ENCODE measurements around the gene SERINC3.

SERINC3 gene

DNA sequence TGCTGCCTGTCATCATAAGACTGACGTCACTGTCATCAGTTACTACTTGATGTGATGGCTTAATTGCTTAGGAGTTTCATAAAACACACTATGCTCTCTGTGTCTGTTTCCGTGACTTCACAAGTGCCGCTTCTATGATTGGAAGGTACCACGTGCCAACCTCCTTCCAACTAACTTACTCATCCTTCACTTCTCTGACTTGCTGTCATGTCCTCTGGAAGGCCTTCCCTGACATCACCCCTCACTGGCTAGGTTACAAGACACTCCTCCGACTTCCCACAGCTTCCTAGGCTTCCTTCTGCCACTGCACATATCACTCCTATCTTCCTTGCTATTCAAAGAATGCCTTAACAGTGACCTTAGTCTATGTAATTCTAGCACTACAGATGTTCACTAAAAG is 20.4 kb downstream of the SERINC3 start:
- no peaks in the 10 kb centered on the region; the same call in 1 of the 2 replicates for H3K36me3 ChIP-seq (replicated peaks; ENCODE audit: insufficient read depth, low read length)
- no peaks in the 10 kb centered on the region for H3K9me3 ChIP-seq (replicated peaks; ENCODE audit: insufficient read depth, low read length)
- no peak overlapping the region for H3K4me2 ChIP-seq (ENCODE audit: low read depth, low read length)
- H3K4me1 ChIP-seq (ENCODE audit: low read length) = no peaks in the 10 kb centered on the region
- no peaks in the 10 kb centered on the region for H3F3A ChIP-seq (ENCODE audit: insufficient read depth, low read length)
- no peak overlapping the region for H3K27ac ChIP-seq (ENCODE audit: low read length)
- H3K9me2 ChIP-seq (replicated peaks; ENCODE audit: insufficient read depth, low read length) = no peaks in the 10 kb centered on the region
- H3K27me3 ChIP-seq (replicated peaks; ENCODE audit: insufficient read depth, low read length) = no peaks in the 10 kb centered on the region
- H4K20me1 ChIP-seq (ENCODE audit: insufficient read depth, low read length) = no peaks in the 10 kb centered on the region
- H3K4me3 ChIP-seq (ENCODE audit: low read length) = no peak overlapping the region
- H3K9ac ChIP-seq (ENCODE audit: low read length) = no peak overlapping the region
- TF ChIP-seq EZH2phosphoT487 (IDR thresholded peaks at IDR 0.05; ENCODE audit: low read length) = no peak
- no peak for TF ChIP-seq CTCF (IDR thresholded peaks at IDR 0.05; ENCODE audit: low read length)
- TF ChIP-seq EZH2 (optimal IDR thresholded peaks at IDR 0.05; ENCODE audit: low read depth, low read length) = no peak
- DNase-seq = no peak
- H2AFZ ChIP-seq (ENCODE audit: low read length) = no peak overlapping the region
- H3K79me2 ChIP-seq (ENCODE audit: low read length) = no peaks in the 10 kb centered on the region

DNA sequence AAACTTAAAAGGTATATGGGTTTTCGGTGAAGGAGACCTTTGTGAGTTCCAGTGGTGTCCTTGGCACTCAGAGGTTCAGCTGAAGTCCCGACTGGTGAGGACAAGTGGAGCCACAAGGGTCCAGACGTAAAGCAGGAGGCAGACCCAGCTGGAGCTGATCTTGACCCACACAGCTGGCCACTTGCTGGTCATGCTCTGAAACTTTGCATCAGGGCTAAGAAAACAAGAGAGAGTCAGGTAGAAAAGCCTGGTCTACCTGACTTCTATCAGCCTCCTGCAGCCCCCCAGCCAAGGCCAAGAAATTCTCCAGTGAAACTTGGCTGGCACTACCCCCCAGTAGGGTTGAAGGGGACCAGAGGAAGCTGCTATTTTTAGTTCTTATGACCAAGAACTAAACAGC is 21.6 kb downstream of the SERINC3 start:
- peaks cover 3% of the 10 kb centered on the region; the same call in 1 of the 2 replicates for H3K36me3 ChIP-seq (replicated peaks; ENCODE audit: insufficient read depth, low read length)

DNA sequence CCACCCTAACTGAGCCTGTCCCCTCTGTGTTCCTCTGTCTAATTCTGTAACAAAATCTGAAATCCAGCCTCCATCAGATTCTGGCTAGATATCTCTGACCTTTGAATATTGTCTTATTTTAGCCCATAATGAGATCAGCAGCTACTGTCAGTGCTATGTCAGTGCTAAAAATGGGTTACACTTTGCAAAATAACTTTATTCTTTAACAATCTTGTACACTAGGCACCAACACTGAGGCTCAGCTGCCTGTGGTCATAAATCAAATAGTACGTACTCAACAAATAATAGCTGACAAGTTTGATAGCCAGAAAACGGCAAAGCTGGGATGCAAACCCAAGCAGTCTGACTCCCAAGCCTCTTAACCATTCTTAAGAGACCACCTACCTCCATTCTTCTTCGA is 24.1 kb downstream of the SERINC3 start:
- no peaks in the 10 kb centered on the region for H3K4me1 ChIP-seq (ENCODE audit: low read length)
- no peak overlapping the region for H2AFZ ChIP-seq (ENCODE audit: low read length)
- no peaks in the 10 kb centered on the region for H3K27me3 ChIP-seq (replicated peaks; ENCODE audit: insufficient read depth, low read length)
- no peaks in the 10 kb centered on the region for H3K79me2 ChIP-seq (ENCODE audit: low read length)
- H3K9ac ChIP-seq (ENCODE audit: low read length) = no peak overlapping the region
- TF ChIP-seq EZH2 (optimal IDR thresholded peaks at IDR 0.05; ENCODE audit: low read depth, low read length) (no peak), CTCF (IDR thresholded peaks at IDR 0.05; ENCODE audit: low read length) (no peak), EZH2phosphoT487 (IDR thresholded peaks at IDR 0.05; ENCODE audit: low read length) (no peak)
- no peaks in the 10 kb centered on the region for H3F3A ChIP-seq (ENCODE audit: insufficient read depth, low read length)
- H3K36me3 ChIP-seq (replicated peaks; ENCODE audit: insufficient read depth, low read length) = peaks cover 3% of the 10 kb centered on the region; the same call in 1 of the 2 replicates
- no peak overlapping the region for H3K4me2 ChIP-seq (ENCODE audit: low read depth, low read length)
- H3K4me3 ChIP-seq (ENCODE audit: low read length) = no peak overlapping the region
- H3K9me3 ChIP-seq (replicated peaks; ENCODE audit: insufficient read depth, low read length) = no peaks in the 10 kb centered on the region
- no peaks in the 10 kb centered on the region for H3K9me2 ChIP-seq (replicated peaks; ENCODE audit: insufficient read depth, low read length)
- H3K27ac ChIP-seq (ENCODE audit: low read length) = no peak overlapping the region
- no peaks in the 10 kb centered on the region for H4K20me1 ChIP-seq (ENCODE audit: insufficient read depth, low read length)
- DNase-seq = no peak

More for the DNA sequence above, 21.6 kb downstream of the SERINC3 start:
- Histone ChIP-seq H3K27ac (ENCODE audit: low read length) (no peak overlapping the region), H3K4me3 (ENCODE audit: low read length) (no peak overlapping the region), H3K9me3 (replicated peaks; ENCODE audit: insufficient read depth, low read length) (no peaks in the 10 kb centered on the region), H4K20me1 (ENCODE audit: insufficient read depth, low read length) (no peaks in the 10 kb centered on the region), H2AFZ (ENCODE audit: low read length) (no peak overlapping the region), H3K9me2 (replicated peaks; ENCODE audit: insufficient read depth, low read length) (no peaks in the 10 kb centered on the region), H3K4me2 (ENCODE audit: low read depth, low read length) (no peak overlapping the region), H3K79me2 (ENCODE audit: low read length) (no peaks in the 10 kb centered on the region), H3K4me1 (ENCODE audit: low read length) (no peaks in the 10 kb centered on the region), H3F3A (ENCODE audit: insufficient read depth, low read length) (no peaks in the 10 kb centered on the region), H3K27me3 (replicated peaks; ENCODE audit: insufficient read depth, low read length) (no peaks in the 10 kb centered on the region), H3K9ac (ENCODE audit: low read length) (no peak overlapping the region)
- DNase-seq = no peak
- no peak for TF ChIP-seq EZH2 (optimal IDR thresholded peaks at IDR 0.05; ENCODE audit: low read depth, low read length)
- no peak for TF ChIP-seq CTCF (IDR thresholded peaks at IDR 0.05; ENCODE audit: low read length)
- no peak for TF ChIP-seq EZH2phosphoT487 (IDR thresholded peaks at IDR 0.05; ENCODE audit: low read length)

Measured in MM.1S (cell line).